Erythroblast (primary cell): ENCODE data around the gene SAMD1.
A peak's percentile ranks its signal among the peaks of the same experiment; 100 is the strongest.

ENCODE experiments used
- DNase-seq, 2 experiments: peaks; one replicate each; lab custom pipeline; 2025; lab: John Stamatoyannopoulos, UW
- GATA1 ChIP-seq: IDR thresholded peaks from 2 replicates; pipeline ENCODE4 v1.6.1; 2011; ENCODE audit warnings: low read depth, mild to moderate bottlenecking, control low read depth, low read length, moderate library complexity
- POLR2A ChIP-seq: IDR thresholded peaks from 2 replicates; pipeline ENCODE4 v1.6.1; 2011; ENCODE audit warnings: mild to moderate bottlenecking, low read length

The SAMD1 gene

DNA sequence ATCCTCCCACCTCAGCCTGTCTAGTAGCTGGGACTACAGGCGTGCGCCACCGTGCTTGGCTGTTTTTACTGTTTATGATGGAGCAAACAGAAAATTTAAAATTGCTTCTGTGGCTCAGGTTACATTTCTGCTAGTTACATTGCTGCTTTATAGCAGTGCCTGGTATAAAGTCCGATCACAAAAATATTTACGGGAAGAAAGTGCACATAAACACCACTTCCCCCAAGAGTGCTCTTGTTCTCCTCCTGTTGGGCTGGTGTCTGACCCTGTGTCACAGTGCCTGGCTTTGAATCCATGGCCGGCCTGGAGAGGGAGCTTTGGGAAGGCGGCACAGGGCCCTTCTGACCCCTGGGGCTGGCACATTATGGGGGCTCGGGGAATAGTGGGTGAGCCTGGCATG is 15.1 kb upstream of the SAMD1 start:
- TF ChIP-seq GATA1 (no peak), POLR2A (no peak)
- no peak for DNase-seq

DNA sequence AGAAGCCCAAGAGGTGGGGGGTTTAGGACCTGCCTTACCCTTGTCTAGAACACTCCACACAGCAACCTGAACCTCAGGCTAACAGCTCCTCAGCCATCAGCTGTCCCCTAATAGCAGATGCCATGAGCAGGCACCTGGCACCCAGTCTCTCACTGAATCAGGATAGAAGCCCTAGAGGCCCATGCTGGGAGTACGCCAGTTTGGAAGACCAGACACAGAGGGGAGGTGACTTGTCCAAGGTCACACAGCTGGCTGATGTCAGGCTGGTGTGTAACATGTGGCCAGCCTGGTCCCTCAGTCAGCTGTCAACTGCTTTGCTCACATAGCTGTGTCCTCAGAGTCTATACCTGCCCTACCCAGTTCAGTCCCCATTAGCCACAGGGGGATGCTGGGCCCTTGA is 12.8 kb upstream of the SAMD1 start:
- peak in 1 of 2 experiments; percentile 37 for DNase-seq

DNA sequence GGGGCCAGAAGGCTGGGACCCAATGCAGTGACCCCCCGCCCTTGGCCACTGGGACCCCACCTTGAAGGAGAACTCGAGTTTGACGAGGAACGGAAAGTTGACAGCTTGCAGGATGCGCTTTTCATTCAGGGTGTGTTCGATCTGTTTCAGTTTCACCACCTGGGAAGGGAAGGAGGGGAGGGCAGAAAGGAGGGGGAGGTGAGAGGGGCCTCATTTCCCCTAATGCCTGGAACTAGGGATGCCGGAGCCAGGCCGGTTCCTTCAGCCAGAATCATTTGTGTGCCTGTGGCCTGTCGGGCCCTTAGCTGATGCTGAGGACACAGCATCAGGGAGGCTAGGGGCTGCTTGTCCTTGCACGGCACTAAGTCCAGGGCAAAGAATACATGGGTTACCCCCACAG is 12.2 kb upstream of the SAMD1 start:
- no peak for DNase-seq
- no peak for TF ChIP-seq GATA1
- TF ChIP-seq POLR2A = no peak

More for the DNA sequence above, 12.8 kb upstream of the SAMD1 start:
- TF ChIP-seq GATA1 (no peak), POLR2A (no peak)

DNA sequence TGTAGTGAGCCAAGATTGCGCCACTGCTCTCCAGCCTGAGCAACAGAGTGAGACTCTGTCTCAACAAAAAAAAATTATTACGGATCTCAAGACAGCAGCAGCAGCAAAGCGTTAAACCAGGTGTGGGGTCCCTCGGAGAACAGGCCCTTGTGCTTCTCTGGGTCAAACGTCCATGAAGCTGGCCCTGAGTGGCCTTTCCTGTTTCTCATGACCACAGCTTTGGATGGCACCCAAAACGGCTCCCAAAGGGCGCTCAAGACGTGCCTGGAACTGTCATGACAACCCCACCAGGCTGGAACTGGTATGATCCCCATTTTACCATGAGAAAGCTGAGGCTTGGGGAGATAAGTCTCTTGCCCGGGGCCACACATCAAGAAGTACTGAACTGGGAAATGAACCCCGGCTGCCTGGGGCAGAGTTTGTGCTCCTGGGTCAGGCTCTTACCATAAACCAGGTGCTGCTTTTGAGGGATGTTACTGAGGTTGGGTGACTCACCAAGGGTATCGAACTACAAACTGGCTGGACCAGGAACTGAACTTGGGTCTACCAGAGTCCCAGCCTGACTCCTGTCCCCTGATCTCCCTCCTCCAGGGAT is 11.6 kb upstream of the SAMD1 start:
- no peak for TF ChIP-seq POLR2A
- DNase-seq = no peak

DNA sequence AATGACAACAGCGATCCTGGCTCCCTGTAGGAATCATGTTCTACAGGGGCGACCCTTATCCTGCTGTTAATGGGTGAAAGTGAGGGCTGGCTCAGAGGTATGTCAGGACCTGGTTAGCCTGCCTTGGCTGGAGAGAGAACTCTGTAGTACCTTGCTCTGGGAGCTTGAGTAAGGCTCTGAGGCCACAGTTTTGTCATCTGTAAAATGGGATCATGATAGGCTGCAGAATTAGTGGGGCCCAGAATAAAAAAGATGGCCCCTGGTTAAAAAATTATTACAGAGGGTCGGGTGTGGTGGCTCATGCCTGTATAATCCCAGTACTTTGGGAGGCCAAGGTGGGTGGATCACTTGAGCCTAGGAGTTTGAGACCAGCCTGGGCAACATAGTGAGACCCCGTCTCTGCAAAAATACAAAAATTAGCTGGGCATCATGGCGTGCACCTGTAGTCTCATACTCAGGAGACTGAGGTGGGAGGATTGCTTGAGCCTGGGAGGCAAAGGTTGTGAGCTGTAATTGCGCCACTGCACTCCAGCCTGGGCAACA is 10.5 kb upstream of the SAMD1 start:
- no peak for TF ChIP-seq POLR2A
- TF ChIP-seq GATA1 = no peak
- no peak for DNase-seq

DNA sequence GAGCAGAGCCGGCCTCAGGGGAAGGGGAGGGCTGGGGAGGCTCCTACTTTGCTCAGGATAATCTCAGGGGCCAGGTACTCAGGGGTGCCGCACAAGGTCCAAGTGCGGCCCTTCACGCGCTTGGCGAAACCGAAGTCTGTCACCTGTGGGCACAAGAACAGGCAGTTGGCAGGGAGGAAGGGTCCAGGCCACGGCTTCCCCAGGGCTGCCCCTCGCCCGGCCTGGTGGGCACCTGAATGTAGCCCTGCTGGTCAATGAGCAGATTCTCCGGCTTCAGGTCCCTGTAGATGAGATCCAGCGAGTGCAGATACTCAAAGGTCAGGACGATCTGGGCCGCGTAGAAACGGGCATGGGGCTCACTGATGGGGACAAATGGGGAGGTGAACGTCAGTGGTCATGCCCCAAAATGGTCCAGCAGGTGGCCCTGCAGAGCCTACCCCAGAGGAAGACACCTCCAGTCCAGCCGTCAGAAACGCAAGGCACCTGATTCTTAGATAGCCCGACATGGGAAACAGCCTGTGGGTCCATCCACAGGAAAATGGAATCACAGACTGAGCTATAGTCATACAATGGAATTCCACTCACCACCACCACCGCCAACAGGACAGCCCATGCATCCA is 7.1 kb upstream of the SAMD1 start:
- TF ChIP-seq GATA1 (no peak), POLR2A (no peak)
- DNase-seq = no peak

DNA sequence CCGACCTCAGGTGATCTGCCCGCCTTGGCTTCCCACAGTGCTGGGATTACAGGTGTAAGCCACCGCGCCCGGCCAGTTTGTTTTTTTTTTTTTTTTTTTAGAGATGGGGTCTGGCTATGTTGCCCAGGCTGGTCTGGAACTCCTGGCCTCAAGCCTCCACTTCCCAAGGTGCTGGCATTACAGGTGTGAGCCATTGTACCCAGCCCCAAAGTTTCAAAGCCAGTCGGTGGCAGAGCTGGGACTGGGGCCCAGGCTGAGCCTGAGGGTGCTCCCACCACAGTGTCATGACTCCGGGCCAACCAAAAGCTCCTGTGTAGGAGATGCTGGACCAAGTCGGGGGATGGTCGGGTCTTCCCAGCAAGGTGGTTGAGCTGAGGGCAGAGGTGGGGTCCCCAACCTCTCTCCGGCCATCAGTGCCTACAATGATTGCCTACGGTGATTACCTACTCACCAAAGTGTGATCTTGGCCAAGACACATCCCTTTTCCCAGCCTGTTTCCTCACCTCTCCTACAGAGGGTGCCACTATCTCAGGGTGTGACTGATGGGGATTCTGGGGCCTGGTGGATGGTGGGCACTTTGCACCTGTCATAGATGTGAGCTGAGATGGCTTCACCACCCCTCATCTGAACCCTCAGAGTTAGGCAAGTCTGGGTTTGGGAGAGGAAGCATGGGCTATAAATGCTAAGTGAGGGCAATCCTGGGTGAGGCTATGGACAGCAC is 5.9 kb upstream of the SAMD1 start:
- no peak for TF ChIP-seq POLR2A
- TF ChIP-seq GATA1 = no peak

DNA sequence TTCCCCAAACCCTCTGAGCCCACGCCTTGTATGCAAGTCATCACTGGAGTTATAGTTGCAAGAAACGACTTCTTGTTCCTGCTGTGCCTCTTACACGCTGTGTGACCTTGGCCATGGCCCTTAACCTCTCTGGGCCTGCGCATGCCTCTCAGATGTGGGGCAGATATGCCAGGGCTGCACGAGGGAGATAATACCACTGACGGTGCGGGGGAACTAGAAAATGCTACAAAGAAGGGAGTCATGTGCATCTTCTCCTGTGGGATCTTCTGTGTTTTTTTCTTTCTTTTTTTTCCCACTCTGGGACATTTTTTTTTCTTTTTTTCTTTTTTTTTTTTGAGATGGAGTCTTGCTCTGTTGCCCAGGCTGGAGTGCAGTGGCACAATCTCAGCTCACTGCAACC is 4.3 kb upstream of the SAMD1 start:
- TF ChIP-seq GATA1 (no peak), POLR2A (no peak)
- peak; percentile 44 to 73 for DNase-seq

More for the DNA sequence above, 5.9 kb upstream of the SAMD1 start:
- no peak for DNase-seq

DNA sequence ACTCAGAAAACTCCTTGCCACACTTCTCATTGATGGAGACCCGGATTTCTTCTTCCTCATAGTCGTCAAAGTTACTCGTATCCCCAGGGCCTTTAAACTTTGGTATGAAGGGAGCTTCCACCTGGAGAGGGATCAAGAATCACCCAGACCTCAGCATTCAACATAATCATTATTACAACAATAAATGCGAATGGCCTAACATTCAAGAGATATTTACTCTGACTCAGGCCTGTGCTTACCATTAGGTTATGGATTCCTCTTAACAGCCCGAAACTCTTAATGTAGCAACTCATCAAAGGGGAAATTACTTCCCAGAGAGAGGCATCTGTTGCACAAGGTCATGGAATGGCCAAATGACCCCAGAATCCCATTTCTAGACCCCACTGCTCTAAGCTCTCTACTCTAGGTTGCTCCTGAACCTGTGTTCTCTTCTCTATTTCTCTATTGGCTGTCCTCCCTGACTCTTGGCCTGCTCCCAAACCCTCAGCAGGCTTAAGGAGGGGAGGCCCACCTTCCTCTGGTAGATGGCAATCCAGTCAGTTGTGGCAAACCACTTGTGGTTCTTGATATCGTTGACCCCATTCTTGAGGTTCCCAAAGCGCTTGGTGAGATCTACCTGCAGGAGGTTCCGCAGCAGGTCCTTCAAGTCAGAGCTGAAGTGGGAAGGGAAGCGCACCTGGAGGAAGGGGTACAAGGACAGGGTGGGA is 2.7 kb upstream of the SAMD1 start:
- TF ChIP-seq POLR2A (no peak), GATA1 (no peak)
- DNase-seq = peak in 1 of 2 experiments; percentile 37

DNA sequence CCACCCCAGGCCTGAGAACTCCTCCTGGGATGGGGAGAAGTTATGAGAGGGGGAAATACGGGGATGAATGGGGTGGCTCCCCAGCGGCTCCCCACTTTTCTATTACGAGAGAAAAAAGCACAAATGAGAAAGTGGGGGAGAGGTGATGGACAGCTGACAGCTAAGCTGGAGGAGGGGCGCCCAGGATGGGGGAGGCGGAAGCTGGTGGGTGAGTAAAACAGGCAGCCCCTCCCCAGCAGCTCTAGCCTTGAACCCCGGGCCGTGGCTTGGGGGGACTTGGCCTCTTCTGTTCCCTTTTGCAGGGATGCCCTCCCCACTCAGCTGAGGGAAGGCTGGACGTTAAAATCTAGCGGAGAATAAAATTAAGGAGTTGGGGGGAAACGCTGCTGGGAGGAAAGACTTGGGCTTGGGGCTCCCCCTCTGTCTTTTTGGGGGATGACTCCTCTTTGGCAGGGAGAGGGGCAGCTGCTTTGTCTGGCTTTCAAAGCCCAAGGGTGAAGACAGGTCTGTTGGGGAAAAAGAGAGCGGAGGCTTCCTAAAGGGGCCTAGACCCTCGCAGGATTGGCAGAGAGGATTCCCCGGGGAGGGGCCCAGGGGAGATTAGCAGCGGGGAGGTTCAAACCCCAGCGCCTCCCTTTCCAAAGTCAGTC is 1.4 kb upstream of the SAMD1 start:
- DNase-seq = peak; percentile 60 to 75
- TF ChIP-seq POLR2A = no peak
- no peak for TF ChIP-seq GATA1

DNA sequence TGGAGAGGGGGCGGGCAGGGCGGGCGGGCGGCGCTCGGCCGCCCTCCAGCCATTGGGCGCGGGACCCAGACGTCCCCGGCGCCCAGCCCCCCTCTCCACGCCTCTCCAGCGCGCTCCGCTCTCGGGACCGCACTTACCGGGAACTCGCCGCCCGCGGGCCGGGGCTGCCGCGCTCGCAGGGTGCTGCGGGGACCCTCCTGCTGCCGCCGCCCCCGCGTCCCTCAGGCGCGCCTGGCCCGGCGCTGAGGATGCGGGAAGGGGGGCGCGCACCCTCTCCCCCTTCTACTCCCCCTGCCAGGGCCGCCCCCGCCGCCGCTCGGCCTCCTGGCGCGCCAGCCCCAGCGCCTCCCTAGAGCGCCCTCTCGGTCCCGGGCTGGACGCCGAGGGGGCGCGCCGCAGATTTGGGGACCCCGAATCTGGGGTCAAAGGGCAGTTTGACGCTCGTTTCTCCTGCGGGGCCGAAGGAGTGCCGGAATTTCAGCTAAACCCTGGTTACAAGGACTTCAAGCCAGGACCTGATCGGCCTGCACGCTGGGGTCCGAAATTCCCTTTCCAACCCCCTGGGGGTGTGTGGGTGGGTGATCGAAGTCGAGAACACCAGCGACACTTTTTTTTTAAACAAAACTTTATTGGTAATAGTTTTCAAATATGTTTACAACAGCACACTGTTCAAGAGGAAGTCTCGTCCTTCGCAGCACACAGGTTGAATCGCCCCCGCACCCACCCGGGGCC is 696 bp upstream of the SAMD1 start:
- DNase-seq = peak; percentile 94 to 95
- peak; percentile 65 for TF ChIP-seq POLR2A
- no peak for TF ChIP-seq GATA1

DNA sequence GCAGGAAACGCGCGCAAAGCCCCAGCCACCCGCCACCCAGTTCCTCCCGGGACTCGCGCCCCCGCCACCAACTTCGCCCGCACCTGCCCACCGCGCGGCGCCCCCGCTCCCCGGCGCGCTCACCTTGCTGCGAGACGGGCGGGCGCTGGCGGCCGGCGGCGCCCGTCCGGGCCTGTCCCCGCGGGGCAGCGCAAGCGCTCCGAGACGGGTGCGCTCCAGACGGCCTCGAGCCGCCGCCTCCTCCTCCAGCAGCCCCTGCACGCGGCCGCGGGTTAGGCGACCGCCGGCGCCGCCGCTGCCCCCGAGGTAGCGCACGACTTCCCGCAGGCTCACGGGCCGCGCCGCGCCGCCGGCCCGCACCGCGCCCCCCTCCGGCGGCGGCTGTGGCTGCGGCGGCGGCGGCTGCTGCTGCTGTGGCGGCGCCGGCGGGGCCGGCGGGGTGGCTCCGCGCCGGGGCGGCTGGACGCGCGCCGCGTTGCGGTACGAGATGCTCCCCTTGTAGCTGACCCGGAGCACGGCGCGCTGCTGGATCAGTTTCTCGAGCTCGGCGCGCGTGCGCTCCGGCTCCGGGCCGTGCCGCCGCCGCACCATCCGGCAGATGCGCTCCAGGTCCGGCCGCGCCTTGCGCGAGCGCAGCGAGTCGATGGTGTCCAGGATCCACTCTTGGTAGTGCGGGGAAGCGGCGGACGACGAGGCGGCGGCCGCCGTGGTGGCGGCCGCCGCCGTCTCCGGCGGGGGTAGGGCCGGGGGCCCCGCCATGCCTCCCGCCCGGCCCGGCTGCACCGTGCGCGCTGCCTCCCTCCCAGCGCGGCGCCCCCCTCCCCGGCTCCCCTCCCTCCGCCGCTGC is 666 bp downstream of the SAMD1 start:
- DNase-seq = peak; percentile 78 to 88
- no peak for TF ChIP-seq GATA1
- TF ChIP-seq POLR2A = no peak
